Right lobe of liver (tissue), 6 donors: Measurements from ENCODE around the gene BCR. TPM values are rescaled to one million over a fixed set of nuclear protein-coding genes. Genes with fewer than 3 reads are reported as not detected.
"Not testable (repeated sequence)": the region's sequence is repeated elsewhere in the genome, so short reads cannot be mapped to it uniquely, and the experiment has no call there.

ENCODE experiments used
- ATAC-seq, 4 donors: fragments of 200-7000 bp; cut with Tn5 transposase; one replicate each; pipeline ENCODE4 v1.9.1; 2020; ENCODE audit warnings: mild to moderate bottlenecking in 4 of 4, moderate library complexity in 4 of 4
- DNase-seq, 3 donors: peaks; one replicate each; pipeline ENCODE4 v3.0.0-alpha.2; 2020
- H3K27ac ChIP-seq, 3 donors: fragments of 200-600 bp; one replicate each; pipeline ENCODE4 v1.8.0; 2022
- H3K27me3 ChIP-seq, 2 donors: fragments of 200-600 bp; one replicate each; pipeline ENCODE4 v1.8.0; 2022
- H3K36me3 ChIP-seq, 4 donors: fragments of 200-600 bp; sonication (generic) in 1 of 4; one replicate each; pipeline versions ENCODE4 v1.5.1 to v1.8.0; 2017 to 2022; ENCODE audit warnings: control low read depth in 1 of 4
- H3K4me1 ChIP-seq, 4 donors: fragments of 200-600 bp; sonication (generic) in 1 of 4; one replicate each; pipeline versions ENCODE4 v1.5.1 to v1.8.0; 2017 to 2022; ENCODE audit warnings: control low read depth in 1 of 4
- H3K4me3 ChIP-seq, 3 donors: fragments of 200-600 bp; one replicate each; pipeline ENCODE4 v1.8.0; 2022
- H3K9me3 ChIP-seq, 4 donors: fragments of 200-600 bp; sonication (generic) in 1 of 4; one replicate each; pipeline versions ENCODE4 v1.5.1 to v1.8.0; 2017 to 2022; ENCODE audit warnings: control low read depth in 1 of 4
- CTCF ChIP-seq, 4 donors: fragments of 200-600 bp in 3 of 4; fragments of 450-650 bp in 1 of 4; IDR thresholded peaks; one replicate each; pipeline versions ENCODE4 v1.5.1 to v1.8.0; 2016 to 2022; ENCODE audit warnings: antibody characterized with exemption in 4 of 4, mild to moderate bottlenecking in 2 of 4
- POLR2A ChIP-seq: fragments of 450-650 bp; IDR thresholded peaks from one replicate; pipeline ENCODE4 v1.6.1; 2017; ENCODE audit warnings: antibody characterized with exemption, mild to moderate bottlenecking
- WGBS: methylation state at CpG from one replicate; pipeline ENCODE4 v1.1.6; 2018; ENCODE audit warnings: low coverage, low lambda C conversion rate; ENCODE audit not compliant: insufficient coverage; ENCODE audit errors: missing lambda C conversion rate; 5-methylcytosine and 5-hydroxymethylcytosine counted together
- intact Hi-C, 2 donors: fragments of 100-400 bp; cut with DNase I; formaldehyde crosslinking; loops; one replicate each; pipeline versions ENCODE4 v1.11.2 to v1.14.1; 2022
- total RNA-seq, 6 experiments: library from RNA; depleted of rRNA in 2 of 6; stranded (reverse); fragments of >200 nt in 2 of 6; fragmentation: NEBNext Ultra II Directional in 3 of 6; extraction: Animal tissue kit (Norgen Biotek cat#: 25700) in 3 of 6; gene quantifications; one replicate each; pipeline versions ENCODE4 v1.1.0 to v1.2.4, GENCODE V29; 2016 to 2023
- donor health status: DM: no; HTN: yes; CAD: no.
- donor health status: DM: no; HTN: no; CAD: no.
- donor health status: DM: no; HTN: no; CAD: no.
- donor health status: DM: no; HTN: yes; CAD: no.
- donor health status: DM: no; HTN: yes; CAD: no.

The BCR gene
- total RNA-seq, 6 experiments from 2014 or later = 22.7 to 28.8 (median 24.3) TPM

- WGBS = no CpG with 5 or more reads among the region's 11 CpGs
- H3K27me3 ChIP-seq = no peaks in the 10 kb centered on the region
- TF ChIP-seq POLR2A (no peak), CTCF (IDR thresholded peaks at IDR 0.05) (no peak)
- no peaks in the 10 kb centered on the region for H3K9me3 ChIP-seq
- ATAC-seq (peak; percentile 8 to 16 (median 14)), DNase-seq (peak in 1 of 3 donors; percentile 41)
- H3K4me1 ChIP-seq = no peaks in the 10 kb centered on the region
- no peak overlapping the region for H3K4me3 ChIP-seq
- H3K27ac ChIP-seq = peak overlapping the region in 1 of 3 donors; percentile 44
- intact Hi-C loops = no loop called here
- H3K36me3 ChIP-seq = no peaks in the 10 kb centered on the region
Observed at GRCh38 chr22:23306438-23306921, 126.2 kb downstream of the BCR start.

- DNase-seq = peak in 1 of 3 donors; percentile 14
- intact Hi-C loops = no loop called here
- no peaks in the 10 kb centered on the region for H3K36me3 ChIP-seq
Observed at GRCh38 chr22:23306926-23307325, 126.6 kb downstream of the BCR start.

GRCh38 chr22:23307511-23307910 is 127.2 kb downstream of the BCR start:
- WGBS = no CpG with 5 or more reads among the region's 10 CpGs
- ATAC-seq, H3K4me3 ChIP-seq, H3K9me3 ChIP-seq, H3K36me3 ChIP-seq, intact Hi-C loops, H3K27ac ChIP-seq, H3K27me3 ChIP-seq, H3K4me1 ChIP-seq: not testable (repeated sequence)
- peak in 1 of 3 donors; percentile 17 for DNase-seq

More at GRCh38 chr22:23306926-23307325, 126.6 kb downstream of the BCR start:
- Histone ChIP-seq H3K9me3 (no peaks in the 10 kb centered on the region), H3K4me1 (no peaks in the 10 kb centered on the region), H3K27me3 (no peaks in the 10 kb centered on the region), H3K4me3 (no peak overlapping the region), H3K27ac (no peak overlapping the region)
- WGBS = 93% methylated on average over 2 of the region's 3 CpGs
- TF ChIP-seq POLR2A (no peak), CTCF (IDR thresholded peaks at IDR 0.05) (no peak)
- ATAC-seq = no peak

- H3K27ac ChIP-seq, DNase-seq, H3K4me1 ChIP-seq, H3K36me3 ChIP-seq, ATAC-seq, H3K4me3 ChIP-seq, H3K27me3 ChIP-seq, intact Hi-C loops, H3K9me3 ChIP-seq: not testable (repeated sequence)
- WGBS = no CpG with 5 or more reads among the region's 12 CpGs
Observed at GRCh38 chr22:23309261-23309660, 129.0 kb downstream of the BCR start.

- H3K36me3 ChIP-seq, H3K4me1 ChIP-seq, H3K27ac ChIP-seq, H3K27me3 ChIP-seq, H3K4me3 ChIP-seq, DNase-seq, H3K9me3 ChIP-seq: not testable (repeated sequence)
- intact Hi-C loops = loop anchor here (5.0 to 10.0 kb wide), 2 partner anchors 74 to 77 kb away; no protein-coding TSS in a partner anchor
- ATAC-seq = peak in 3 of 4 donors; percentile 46 to 47 (median 46)
- 40% methylated on average over 1 of the region's 15 CpGs for WGBS
Observed at GRCh38 chr22:23310443-23311097, 130.3 kb downstream of the BCR start.

GRCh38 chr22:23311635-23312420 is 131.5 kb downstream of the BCR start:
- H3K36me3 ChIP-seq, H3K4me1 ChIP-seq, ATAC-seq, DNase-seq, H3K27me3 ChIP-seq, H3K9me3 ChIP-seq, H3K27ac ChIP-seq, H3K4me3 ChIP-seq: not testable (repeated sequence)
- WGBS = 91% methylated on average over 14 of the region's 18 CpGs
- intact Hi-C loops = loop anchor here (5.0 to 10.0 kb wide), 2 partner anchors 73 to 75 kb away; no protein-coding TSS in a partner anchor
